ENCODE data around the gene EXOC8. TPM values are rescaled to one million over a fixed set of nuclear protein-coding genes. Genes with fewer than 3 reads are reported as not detected.

The EXOC8 gene
- total and polyA plus RNA-seq, 2 of the 13 experiments (the other 11 are each of a cell fraction or from before 2014, with no cell fraction given), result 2.1 to 7.9 TPM

GRCh38 chr1:231338270-231339128, 847 bp upstream of the EXOC8 start, which contains the start of gene SPRTN (continued):
- TF ChIP-seq MNT (IDR thresholded peaks at IDR 0.05) (no peak), DMAP1 (CRISPR knock-in tag; IDR thresholded peaks at IDR 0.05) (peak; percentile 51; the same call in 1 of the 2 replicates), PCBP1 (IDR thresholded peaks at IDR 0.05; ENCODE audit: borderline replicate concordance, low read depth, low read length) (no peak), ZNF460 (CRISPR knock-in tag; IDR thresholded peaks at IDR 0.05; ENCODE audit: borderline replicate concordance) (no peak), ZNF296 (CRISPR knock-in tag; conservative IDR thresholded peaks at IDR 0.05) (no peak), U2AF1 (optimal IDR thresholded peaks at IDR 0.05; ENCODE audit: low read depth, low read length) (no peak), CHD2 (IDR thresholded peaks at IDR 0.05; ENCODE audit: low read depth, low read length) (no peak), ZNF879 (CRISPR knock-in tag; IDR thresholded peaks at IDR 0.05) (no peak), TSC22D2 (CRISPR knock-in tag; IDR thresholded peaks at IDR 0.05; ENCODE audit: borderline replicate concordance) (no peak), MIER2 (CRISPR knock-in tag; IDR thresholded peaks at IDR 0.05) (no peak), THYN1 (CRISPR knock-in tag; IDR thresholded peaks at IDR 0.05; ENCODE audit: borderline replicate concordance, low read depth) (no peak), SRSF9 (IDR thresholded peaks at IDR 0.05; ENCODE audit: borderline replicate concordance, insufficient read depth, low read depth, low read length, poor library complexity, severe bottlenecking) (no peak), ZNF563 (CRISPR knock-in tag; IDR thresholded peaks at IDR 0.05) (no peak), MTERF4 (CRISPR knock-in tag; IDR thresholded peaks at IDR 0.05) (0 out of 2 replicates have a peak, but pooled peaks have one; percentile 15), ZNF724P (CRISPR knock-in tag; IDR thresholded peaks at IDR 0.05; ENCODE audit: borderline replicate concordance) (no peak), SOX5 (CRISPR knock-in tag; IDR thresholded peaks at IDR 0.05; ENCODE audit: borderline replicate concordance) (no peak)
- TF ChIP-seq, protein P1, sequence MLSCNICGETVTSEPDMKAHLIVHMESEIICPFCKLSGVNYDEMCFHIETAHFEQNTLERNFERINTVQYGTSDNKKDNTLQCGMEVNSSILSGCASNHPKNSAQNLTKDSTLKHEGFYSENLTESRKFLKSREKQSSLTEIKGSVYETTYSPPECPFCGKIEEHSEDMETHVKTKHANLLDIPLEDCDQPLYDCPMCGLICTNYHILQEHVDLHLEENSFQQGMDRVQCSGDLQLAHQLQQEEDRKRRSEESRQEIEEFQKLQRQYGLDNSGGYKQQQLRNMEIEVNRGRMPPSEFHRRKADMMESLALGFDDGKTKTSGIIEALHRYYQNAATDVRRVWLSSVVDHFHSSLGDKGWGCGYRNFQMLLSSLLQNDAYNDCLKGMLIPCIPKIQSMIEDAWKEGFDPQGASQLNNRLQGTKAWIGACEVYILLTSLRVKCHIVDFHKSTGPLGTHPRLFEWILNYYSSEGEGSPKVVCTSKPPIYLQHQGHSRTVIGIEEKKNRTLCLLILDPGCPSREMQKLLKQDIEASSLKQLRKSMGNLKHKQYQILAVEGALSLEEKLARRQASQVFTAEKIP (CRISPR knock-in tag; IDR thresholded peaks at IDR 0.05; ENCODE audit: borderline replicate concordance), result no peak
- TF ChIP-seq, protein P2, sequence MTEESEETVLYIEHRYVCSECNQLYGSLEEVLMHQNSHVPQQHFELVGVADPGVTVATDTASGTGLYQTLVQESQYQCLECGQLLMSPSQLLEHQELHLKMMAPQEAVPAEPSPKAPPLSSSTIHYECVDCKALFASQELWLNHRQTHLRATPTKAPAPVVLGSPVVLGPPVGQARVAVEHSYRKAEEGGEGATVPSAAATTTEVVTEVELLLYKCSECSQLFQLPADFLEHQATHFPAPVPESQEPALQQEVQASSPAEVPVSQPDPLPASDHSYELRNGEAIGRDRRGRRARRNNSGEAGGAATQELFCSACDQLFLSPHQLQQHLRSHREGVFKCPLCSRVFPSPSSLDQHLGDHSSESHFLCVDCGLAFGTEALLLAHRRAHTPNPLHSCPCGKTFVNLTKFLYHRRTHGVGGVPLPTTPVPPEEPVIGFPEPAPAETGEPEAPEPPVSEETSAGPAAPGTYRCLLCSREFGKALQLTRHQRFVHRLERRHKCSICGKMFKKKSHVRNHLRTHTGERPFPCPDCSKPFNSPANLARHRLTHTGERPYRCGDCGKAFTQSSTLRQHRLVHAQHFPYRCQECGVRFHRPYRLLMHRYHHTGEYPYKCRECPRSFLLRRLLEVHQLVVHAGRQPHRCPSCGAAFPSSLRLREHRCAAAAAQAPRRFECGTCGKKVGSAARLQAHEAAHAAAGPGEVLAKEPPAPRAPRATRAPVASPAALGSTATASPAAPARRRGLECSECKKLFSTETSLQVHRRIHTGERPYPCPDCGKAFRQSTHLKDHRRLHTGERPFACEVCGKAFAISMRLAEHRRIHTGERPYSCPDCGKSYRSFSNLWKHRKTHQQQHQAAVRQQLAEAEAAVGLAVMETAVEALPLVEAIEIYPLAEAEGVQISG (CRISPR knock-in tag; IDR thresholded peaks at IDR 0.05), result no peak
- TF ChIP-seq, protein P3, sequence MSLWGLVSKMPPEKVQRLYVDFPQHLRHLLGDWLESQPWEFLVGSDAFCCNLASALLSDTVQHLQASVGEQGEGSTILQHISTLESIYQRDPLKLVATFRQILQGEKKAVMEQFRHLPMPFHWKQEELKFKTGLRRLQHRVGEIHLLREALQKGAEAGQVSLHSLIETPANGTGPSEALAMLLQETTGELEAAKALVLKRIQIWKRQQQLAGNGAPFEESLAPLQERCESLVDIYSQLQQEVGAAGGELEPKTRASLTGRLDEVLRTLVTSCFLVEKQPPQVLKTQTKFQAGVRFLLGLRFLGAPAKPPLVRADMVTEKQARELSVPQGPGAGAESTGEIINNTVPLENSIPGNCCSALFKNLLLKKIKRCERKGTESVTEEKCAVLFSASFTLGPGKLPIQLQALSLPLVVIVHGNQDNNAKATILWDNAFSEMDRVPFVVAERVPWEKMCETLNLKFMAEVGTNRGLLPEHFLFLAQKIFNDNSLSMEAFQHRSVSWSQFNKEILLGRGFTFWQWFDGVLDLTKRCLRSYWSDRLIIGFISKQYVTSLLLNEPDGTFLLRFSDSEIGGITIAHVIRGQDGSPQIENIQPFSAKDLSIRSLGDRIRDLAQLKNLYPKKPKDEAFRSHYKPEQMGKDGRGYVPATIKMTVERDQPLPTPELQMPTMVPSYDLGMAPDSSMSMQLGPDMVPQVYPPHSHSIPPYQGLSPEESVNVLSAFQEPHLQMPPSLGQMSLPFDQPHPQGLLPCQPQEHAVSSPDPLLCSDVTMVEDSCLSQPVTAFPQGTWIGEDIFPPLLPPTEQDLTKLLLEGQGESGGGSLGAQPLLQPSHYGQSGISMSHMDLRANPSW (CRISPR knock-in tag; IDR thresholded peaks at IDR 0.05; ENCODE audit: borderline replicate concordance), result no peak

Data from HepG2 (cell line).